ENCODE data around the gene DMGDH.

The DMGDH gene

DNA sequence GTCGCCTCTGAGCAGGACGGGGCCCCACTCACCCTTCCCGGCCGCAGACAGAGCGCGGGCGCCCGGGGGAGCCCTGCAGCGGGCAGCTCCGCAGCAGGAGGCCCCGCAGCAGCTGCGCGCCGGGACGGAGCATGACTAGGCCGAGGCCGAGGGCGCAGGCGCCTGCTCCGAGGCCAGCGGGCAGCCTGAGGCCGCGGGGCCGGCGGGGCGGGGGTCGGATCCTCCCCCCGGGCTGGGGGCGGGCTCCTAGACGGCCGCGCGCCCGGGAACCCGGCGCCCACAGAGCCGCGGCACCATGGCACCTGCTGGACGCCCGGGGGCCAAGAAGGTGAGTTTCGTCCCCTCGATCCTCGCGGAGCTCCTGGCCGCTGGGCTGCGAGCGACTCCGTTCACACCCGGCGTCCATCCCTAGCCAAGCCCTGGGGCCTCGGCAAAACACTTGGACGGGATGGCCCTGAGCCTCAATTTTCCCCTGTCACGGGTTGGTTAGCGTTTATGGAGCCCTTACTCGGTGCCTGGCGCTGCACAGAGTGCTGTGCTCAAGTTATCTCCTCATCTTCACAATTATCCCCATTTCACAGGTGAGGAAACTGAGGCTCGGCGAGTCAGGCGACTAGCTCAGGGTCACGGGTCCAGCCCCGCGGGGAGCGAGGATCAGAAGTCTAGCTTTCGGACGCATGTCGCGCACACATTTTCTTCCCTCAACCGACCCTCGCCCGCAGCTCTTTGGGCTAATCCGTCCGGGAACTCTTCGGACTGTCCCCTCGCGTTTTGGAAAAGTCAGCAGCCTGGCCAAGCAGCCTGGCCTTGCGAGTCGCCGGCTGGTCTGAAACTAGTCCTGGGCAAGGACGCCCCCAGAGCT, at the start of gene DMGDH, which contains the start of gene BHMT2:
TSS of gene DMGDH (minus strand) at position 187 of the 862 bp plus-strand sequence. CDS start at position 133, 54 bp downstream.
TSS of gene BHMT2 (plus strand) at position 280 of the 862 bp plus-strand sequence. CDS start at position 296, 16 bp downstream.
- DNase-seq: no peak

DNA sequence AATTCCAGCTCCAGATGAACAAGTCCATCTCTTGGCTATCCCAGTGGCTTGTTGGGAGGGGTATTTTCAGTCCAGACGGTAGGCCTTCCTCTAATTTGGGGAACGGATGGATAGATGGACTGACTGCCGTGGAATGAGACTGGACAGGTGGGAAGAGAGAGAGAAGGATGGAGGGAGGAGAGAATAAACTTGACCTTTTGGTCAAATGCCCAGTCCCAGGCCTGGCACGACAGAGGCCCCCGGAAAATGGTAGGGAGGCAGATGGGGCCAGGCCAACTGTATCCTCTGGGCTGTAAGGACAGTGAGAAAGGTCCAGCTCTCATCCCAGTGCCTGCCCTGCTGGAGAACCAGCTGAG, 43.2 kb upstream of the DMGDH start:
- DNase-seq: no peak

DNA sequence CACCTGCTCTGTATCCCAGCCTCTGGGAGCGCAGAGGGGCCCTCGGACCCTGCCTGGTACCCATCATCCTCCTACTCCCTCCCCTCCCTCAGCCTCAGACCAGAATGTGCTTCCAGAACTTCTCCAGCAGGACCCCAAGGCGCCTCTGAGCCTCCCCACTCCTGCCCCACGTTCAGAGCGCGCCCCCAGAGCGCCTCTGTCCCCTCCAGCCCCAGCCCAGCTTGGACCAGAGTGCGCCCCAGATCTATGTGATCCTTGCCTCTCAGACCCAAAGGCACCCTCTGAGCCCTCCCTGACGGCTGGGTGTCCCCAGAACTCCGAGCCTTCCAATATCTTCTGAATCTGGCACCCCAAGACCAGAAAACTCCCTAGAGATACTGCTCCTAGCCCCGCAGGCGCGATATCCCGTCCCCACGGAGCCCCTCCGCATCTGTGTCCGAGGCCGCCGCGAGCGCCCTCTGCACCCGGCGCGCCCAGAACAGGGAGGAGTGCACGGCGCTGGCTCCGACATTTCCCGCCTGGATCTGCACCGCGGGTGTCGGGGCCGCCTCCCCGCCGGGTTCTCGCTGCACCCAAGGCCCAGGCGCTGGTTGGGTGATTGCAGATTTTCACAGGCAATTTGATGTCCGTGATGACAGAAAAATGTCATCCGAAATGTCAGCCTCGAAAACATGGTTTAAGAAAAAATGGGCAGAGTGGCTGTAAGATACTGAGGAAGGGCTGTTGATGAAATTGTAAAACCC, 42.7 kb upstream of the DMGDH start:
- DNase-seq: no peak

DNA sequence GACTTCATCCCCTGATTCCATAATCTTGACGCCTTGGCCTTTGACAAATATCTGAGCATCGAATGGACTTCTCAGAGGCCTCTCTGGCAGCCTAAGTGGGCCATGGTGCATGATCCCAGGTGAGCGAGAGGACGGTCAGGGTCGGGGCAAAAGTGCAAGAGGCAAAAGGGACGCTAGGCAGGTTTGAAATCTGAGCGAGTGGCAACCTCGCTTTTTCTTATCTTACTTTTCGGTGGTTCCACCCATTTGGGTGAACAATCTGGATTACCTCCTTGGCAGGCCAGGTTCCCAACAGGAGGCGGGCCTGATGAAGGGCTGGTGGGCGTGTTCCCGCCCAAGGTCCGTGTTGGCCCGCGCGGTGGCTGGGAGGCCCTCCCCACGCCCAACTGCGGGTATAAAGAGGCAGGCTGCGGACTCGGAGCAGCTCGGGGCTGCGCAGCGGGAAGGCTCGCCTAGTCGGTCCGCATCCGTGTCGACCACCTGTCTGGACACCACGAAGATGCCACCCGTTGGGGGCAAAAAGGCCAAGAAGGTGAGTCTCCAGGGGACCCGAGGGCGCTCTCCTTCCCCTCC, 42.0 kb upstream of the DMGDH start, which contains the start of gene BHMT:
TSS of gene BHMT (plus strand) at position 423 of the 573 bp plus-strand sequence. CDS start at position 500, 77 bp downstream.
- DNase-seq: no peak

DNA sequence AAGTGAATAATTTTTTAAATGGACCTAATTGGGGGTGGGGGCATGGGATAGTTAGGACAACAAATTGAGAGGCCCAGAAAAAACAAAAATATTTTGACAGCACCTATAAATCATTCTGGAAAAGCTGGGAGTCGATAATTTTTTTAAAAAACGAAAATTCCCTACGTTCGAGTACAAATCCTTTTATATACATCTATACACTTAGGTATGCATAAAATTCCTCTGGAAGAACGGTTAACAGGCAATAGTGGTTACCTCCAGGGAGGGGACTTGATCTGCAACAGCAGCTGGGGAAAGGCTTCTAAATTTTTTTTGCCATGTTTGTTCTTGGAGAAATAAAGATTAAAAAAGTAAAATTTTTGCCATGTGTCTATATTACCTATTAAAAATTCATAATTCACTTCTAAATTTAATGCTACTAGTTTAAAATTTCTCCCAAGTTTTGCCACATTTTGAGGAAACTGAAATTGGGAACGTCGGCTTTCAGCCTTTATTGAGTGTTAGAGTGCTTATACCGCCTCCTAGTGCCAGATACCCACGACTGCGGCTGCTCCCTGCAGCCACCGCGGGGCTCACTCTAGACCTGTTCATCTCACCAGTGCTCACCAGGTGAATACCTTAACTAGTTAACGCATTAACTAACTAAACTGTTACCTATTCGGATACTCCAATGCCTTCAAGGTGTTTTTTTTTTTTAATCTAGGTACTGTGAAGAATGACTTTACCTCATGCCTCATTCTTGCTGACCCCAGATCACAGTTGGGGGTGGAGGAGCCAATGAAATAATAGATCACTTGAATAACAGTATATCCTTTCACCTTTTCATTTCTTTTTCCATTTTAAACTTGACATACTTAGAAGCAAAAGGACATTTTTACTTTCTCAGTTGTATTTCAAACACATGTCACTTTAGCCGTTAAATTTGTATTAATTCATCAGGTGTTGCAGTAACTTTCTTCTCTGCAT, 40.3 kb upstream of the DMGDH start:
- DNase-seq: peak; percentile 40

DNA sequence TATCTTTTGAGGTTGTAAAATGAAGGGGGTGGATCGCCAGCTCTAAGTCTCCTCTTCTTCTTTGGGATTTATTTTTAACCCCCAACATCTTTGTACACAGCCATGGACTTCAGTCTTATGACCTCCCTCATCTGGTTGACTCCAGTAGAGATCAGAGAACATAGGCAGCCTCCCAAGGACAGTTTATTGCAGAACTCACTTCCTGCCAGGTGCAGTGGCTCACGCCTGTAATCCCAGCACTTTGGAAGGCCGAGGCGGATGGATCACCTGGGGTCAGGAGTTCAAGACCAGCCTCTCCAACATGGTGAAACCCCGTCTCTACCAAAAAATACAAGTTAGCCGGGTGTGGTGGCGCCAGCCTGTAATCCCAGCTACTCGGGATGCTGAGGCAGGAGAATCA, 39.3 kb upstream of the DMGDH start:
- no peak for DNase-seq

DNA sequence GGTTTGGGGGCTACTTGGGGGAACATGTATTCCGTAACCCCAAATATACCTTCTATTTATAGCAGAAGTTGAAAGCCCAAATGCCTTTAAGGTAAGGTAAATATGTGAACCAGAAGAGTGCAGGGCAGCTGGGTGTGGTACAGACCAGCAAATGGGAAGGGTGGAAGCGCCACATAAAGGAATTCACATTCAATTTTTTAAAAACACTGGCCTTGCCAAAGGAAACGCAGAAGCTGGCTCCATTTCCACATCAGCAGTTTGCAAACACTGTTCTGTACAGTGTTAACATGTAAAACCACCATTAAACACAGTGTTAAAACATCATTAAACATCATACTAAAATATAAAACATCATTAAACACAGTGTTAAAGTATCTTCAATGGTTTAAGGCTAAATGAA, 38.6 kb upstream of the DMGDH start:
- DNase-seq: no peak

DNA sequence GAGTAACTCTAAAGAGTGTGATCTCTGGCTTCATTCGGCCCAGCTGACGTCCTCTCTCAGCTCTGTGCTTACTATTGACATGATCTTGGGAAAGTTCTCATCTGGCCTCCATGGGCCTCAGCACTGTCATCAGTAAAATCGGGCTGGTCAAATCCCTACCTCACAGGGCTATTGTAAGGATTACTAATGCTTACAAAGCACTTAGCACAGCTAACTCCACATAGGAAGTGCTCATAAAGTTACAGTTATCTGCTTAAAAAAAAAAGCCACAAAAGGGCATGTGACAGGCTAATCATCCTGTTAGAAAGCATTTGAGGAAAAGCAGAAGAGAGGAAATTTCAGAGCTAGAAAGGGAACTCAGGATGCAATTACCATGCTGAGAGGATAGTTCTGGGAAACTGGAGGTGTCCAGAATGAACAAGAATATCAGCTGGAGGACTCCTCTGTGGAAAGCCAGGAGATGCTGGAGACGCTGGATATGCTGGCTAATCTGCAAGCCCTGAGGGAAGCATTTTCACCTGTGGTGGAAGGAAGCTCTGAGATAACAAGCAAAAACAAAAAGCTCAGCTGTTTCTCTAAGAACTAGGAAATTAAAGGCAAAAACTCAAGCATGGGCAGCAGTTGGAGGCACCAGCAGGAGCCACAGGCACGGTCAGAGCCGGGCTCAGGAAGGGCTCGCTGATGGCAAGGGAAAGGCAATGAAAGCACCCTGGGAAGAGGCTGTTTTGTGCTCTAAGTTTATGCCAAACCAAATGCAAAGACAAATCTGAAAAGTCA, 37.7 kb upstream of the DMGDH start:
- no peak for DNase-seq

DNA sequence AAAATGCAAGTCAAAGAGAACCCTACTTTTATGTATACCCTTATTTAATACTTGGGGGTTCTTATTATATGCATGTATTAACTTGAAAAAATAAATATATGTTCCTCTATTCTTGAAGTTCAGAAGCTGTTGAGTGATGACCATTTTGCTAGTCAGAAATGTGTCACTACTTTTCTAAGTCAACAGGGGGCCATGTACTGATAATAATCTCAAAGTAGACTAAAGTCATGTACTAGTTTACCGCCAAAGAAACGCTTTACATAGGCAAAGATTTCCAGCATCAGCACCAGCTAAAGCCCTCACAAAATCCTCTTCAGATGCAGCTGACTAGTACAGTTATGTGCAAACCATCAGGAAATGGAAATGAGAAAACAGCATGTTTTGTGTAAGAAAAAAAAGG, 36.4 kb upstream of the DMGDH start:
- no peak for DNase-seq

DNA sequence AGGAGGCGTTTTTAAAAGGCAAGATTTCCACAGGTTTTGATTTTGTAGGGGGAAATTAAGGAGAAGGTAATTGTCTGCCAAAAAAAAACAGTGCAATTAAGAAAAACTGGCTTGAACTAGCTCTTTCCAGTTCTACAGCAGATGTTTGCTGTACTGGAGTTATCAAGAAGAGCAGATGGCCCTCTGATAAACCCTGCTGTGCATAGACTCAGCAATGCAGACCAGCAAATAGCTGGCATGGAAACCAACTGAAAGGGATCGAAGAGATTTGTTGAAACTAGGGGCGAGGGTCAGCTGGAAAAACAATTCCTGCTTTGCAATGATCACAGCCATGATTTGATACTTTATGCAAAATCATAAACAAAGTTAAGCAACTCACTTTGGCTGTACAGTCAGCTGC, 24.3 kb upstream of the DMGDH start:
- no peak for DNase-seq

DNA sequence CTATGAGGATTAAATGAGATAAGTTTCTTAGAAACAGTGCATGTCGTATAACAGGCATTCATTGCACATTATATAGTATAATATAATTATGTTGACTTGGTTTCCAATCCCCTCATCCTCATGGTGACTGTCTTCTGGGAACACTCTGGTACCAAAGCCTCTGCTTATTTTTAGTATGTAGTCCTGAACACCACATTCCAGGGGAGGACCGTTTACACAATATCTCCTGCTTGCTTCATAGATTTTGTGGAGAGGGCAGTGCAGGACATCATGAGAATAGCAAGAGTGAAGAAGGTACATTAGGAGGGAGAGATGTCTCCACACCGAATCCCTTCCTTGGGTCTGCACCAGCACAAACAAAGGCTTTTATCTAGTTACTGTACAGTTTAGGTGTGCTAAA, 21.6 kb upstream of the DMGDH start:
- no peak for DNase-seq

DNA sequence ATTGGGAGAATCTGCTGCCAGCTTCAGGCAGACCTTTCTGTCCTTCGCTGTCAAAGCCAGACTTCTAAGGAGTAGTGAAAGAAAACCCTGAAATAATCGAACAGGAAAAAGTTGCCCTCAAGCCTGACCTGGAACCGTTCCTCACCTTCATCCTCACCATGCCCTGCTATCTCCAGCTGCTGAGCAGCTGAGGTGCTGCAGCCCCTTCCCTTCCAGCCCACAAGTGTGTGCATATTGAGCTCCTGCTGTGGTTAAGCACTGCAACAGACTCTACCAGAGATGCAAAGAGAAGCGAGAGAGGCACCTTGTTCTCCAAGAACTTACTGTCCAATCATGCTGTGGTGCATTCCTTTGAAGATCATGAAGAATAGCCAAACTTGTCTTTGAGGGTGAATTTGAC, 19.0 kb upstream of the DMGDH start:
- DNase-seq: no peak

DNA sequence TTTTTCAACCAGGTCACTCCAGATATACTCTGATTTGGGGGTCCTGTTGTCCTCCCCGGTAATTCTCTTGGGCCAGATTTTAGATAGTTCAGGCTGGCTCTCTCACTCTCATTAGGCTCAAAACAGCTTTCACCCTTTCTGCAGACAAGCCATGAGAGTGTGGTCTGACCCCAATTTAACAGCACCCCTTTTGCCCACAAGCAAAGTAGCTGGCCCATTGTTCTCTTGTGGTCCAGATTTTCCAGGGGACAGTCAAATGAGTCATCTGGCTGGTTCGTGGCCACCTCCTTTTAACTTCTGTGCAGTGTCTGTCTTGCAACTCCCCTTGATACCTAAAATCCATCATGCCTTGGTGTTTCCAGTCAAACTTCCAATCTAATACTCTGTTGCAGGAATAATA, 16.6 kb upstream of the DMGDH start:
- no peak for DNase-seq

DNA sequence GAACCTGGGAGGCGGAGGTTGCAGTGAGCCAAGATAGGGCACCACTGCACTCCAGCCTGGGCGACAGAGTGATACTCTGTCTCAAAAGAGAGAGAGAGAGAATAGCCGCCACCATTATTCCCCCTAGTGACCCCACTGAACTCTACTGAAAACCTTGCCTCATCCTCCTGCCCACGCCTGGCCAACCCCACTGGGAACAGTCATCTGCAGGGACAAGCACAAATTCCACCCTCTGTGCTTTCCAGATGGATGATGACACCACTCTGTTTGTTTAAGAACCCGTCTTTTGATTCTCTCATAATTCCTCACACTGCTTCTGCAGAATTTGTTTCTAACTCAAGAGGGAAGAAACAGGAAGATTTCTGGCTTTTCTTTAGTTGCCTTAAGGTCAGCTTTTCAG, 12.3 kb upstream of the DMGDH start:
- DNase-seq: no peak

DNA sequence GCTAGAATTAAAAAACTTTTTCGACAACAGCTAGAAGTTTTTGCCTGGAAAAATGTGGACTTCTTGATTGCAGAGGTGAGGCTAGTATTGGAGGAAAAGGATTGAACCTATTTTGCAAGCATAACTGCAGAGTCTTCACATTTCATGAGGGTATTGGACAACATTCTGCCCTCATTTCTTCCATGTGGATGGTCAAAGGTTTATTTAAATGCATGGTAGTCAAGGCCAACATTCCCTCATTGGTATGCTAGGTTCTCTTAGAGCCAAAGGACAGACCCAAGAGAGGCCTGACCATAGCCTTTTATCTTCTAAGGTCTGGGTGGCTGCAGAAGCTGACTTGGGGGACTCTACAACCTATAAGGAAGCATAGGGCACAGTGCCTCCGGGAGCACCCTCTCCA, 11.3 kb upstream of the DMGDH start:
- no peak for DNase-seq

DNA sequence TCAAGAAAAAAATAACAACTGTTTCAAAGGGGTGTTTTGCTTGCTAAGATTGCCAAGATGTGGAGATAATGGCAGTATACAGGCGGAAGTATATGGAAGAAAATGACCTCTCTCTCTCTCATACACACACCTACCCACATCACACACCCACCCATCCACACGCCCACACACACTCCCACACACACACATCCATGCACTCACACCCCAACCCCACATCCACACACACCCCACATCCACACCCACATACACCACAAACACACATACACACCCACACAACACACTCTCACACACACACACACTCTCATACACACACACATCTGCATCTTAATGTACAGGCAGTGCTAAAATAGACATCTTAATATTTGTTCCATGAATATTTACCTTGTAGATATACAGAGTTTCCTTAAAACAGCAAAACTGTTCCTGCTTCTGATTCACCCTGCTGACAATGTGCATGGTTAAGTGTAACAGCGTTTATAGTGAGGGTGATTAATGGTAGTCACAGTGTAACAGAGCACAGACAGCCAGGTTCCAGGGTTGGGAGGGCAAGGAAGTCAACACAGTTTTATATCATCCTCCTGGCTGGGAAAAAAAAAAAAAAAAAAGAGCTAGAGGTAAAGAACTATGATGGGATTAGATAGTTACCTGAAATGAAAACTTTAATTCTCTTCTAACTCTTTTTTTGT, 8.3 kb upstream of the DMGDH start:
- no peak for DNase-seq

DNA sequence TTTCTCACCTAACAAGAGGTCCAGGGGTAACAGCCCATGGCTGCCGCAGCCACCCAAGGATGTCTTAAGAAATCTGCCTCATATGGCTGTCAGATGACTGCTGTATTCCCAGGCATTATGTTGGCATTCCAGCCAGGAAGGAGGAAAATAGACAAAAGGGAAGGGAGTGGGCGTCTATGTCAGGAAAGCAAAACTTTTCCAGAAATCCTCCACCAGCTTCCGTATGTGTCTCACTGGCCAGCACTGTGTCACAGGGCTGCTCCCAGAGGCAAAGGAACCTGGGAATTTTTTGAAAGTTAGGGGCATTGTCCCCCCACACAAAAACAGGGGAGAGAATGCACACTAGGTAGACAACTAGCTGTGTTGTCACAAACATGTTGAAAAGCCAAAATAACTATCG, 7.3 kb upstream of the DMGDH start:
- DNase-seq: no peak

DNA sequence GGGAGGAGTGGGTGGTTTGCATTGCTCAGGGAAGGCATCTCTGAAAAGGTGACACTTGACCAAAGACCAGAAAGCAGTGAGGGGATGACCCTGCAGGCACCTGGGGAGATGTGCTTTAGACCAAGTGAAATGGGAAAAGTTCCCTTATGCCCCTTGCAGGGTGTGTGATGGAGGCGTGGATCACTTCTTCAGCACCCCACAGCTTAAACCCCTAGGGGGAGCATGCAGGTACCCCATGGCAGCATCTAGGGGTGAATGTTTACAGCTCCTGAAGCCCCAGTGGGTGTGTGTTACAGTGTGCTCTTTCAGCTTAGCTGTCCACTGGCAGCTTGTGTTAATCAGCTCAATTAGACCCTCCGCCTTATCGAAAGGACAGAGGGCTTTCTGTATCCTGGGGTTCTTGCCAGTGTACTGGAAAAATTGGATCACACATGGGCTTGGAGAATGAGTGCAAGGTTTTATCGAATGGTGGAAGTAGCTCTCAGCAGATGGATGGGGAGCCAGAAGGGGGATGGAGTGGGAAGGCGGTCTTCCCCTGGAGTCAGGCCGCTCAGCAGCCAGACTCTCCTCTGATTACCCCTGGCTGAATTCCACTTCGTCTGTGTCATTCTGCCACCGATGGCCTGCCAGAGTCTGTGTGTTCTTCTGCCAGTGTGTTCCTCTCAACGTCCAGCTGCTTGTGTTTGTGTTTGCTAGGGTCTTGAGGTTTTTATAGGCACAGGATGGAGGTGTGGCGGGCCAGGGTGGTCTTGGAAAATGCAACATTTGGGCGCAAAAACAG, 6.4 kb upstream of the DMGDH start:
- DNase-seq: no peak

DNA sequence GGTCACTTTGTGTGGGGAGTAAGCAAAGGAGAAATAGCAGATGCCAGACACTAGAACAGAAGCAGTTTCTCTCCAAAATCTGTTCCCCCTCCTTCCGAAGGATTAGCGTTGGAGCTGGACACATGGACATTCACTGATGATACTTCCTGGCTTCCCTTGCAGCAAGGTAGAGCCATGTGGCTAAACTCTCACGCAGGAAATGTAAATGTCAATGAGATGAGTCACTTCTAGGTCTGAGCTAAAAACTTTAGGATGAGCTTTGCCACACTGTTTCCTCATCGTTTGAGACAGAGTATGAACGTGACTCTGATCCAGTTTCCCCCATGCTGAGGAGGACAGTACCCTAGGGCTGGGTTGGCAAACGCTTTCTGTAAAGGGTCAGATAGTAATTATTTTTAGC, 5.2 kb upstream of the DMGDH start:
- no peak for DNase-seq

DNA sequence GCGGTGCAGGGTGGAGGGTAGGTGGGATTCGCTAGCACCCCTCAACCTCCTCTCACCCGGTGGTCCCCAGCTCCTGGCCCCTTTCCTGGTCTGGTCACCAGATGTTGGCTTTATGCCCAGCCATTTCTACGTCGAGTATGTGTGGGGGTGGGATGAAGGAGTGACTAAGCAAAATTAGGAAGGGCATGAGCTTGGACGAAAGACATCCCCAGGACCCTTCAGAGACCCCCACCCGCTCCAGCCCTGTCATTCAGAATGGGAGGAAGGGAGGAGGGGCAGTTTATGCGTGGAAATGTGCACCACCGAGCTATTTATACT, 835 bp upstream of the DMGDH start:
- DNase-seq: no peak

All from CD4-positive, alpha-beta T cell treated with Interleukin-6 for 4 hours (primary cell).